ENCODE results near the gene SNX27. TPM values are rescaled to one million over a fixed set of nuclear protein-coding genes. Genes with fewer than 3 reads are reported as not detected.
"Not testable (repeated sequence)": the region's sequence is repeated elsewhere in the genome, so short reads cannot be mapped to it uniquely, and the experiment has no call there.

Gene SNX27
- total RNA-seq, 2 donors from 2014 or later: 40.1 to 41.9 TPM

GRCh38 chr1:151714820-151715725 is 103.2 kb downstream of the SNX27 start:
- intact Hi-C loops (cut with DNase I): no loop called here
- no peak for DNase-seq (ENCODE audit: low spot score)

GRCh38 chr1:151715726-151716404 is 104.0 kb downstream of the SNX27 start:
- intact Hi-C loops (cut with DNase I): no loop called here
- DNase-seq (ENCODE audit: low spot score): no peak

- no peak for DNase-seq (ENCODE audit: low spot score)
- intact Hi-C loops (cut with DNase I): no loop called here
These were observed 104.5 kb downstream of the SNX27 start for GRCh38 chr1:151716405-151716762.

GRCh38 chr1:151716771-151717631 is 105.2 kb downstream of the SNX27 start, which contains the start of gene CELF3:
Gene CELF3 (minus strand): TSS chr1:151716803. CDS start chr1:151716020, 783 bp downstream.
- DNase-seq (ENCODE audit: low spot score): no peak
- intact Hi-C loops (cut with DNase I): no loop called here

- intact Hi-C loops (cut with DNase I): no loop called here
- DNase-seq (ENCODE audit: low spot score): no peak
These were observed 106.2 kb downstream of the SNX27 start for GRCh38 chr1:151718011-151718431.

- intact Hi-C loops (cut with DNase I): no loop called here
- DNase-seq (ENCODE audit: low spot score): no peak
These were observed 106.8 kb downstream of the SNX27 start for GRCh38 chr1:151718666-151719065.

GRCh38 chr1:151720125-151720524 is 108.3 kb downstream of the SNX27 start:
- no peak for DNase-seq (ENCODE audit: low spot score)
- intact Hi-C loops (cut with DNase I): no loop called here

GRCh38 chr1:151720554-151720953 is 108.7 kb downstream of the SNX27 start:
- intact Hi-C loops (cut with DNase I): no loop called here
- no peak for DNase-seq (ENCODE audit: low spot score)

- no peak for DNase-seq (ENCODE audit: low spot score)
- intact Hi-C loops (cut with DNase I): no loop called here
These were observed 109.3 kb downstream of the SNX27 start, which contains the start of gene RIIAD1 for GRCh38 chr1:151720974-151721787. Gene RIIAD1 (plus strand): TSS chr1:151721522. CDS start chr1:151721537, 15 bp downstream.

- intact Hi-C loops (cut with DNase I): no loop called here
- no peak for DNase-seq (ENCODE audit: low spot score)
These were observed 110.1 kb downstream of the SNX27 start for GRCh38 chr1:151721788-151722510.

GRCh38 chr1:151723726-151724370 is 112.0 kb downstream of the SNX27 start:
- intact Hi-C loops (cut with DNase I): no loop called here
- DNase-seq (ENCODE audit: low spot score): no peak

- no peak for DNase-seq (ENCODE audit: low spot score)
- intact Hi-C loops (cut with DNase I): no loop called here
These were observed 116.6 kb downstream of the SNX27 start for GRCh38 chr1:151728151-151729054.

- intact Hi-C loops (cut with DNase I): no loop called here
- DNase-seq (ENCODE audit: low spot score): no peak
These were observed 117.5 kb downstream of the SNX27 start for GRCh38 chr1:151729157-151729965.

GRCh38 chr1:151729966-151730291 is 118.1 kb downstream of the SNX27 start:
- no peak for DNase-seq (ENCODE audit: low spot score)
- intact Hi-C loops (cut with DNase I): loop anchor here (10.0 kb wide), 3 partner anchors 115 to 285 kb away; partner anchors contain the start of gene SNX27 (in 1 of the 2)

- intact Hi-C loops (cut with DNase I): loop anchor here (10.0 kb wide), 3 partner anchors 118 to 288 kb away; partner anchors contain the start of gene SNX27 (in 1 of the 2)
- no peak for DNase-seq (ENCODE audit: low spot score)
These were observed 121.3 kb downstream of the SNX27 start for GRCh38 chr1:151733126-151733525.

GRCh38 chr1:151733995-151734394 is 122.1 kb downstream of the SNX27 start:
- not testable (repeated sequence) for DNase-seq (ENCODE audit: low spot score)
- intact Hi-C loops (cut with DNase I): loop anchor here (10.0 kb wide), 3 partner anchors 119 to 289 kb away; partner anchors contain the start of gene SNX27 (in 1 of the 2)
